GM18505 (cell line): ENCODE results near the gene INTS1.
A peak's percentile ranks its signal among the peaks of the same experiment; 100 is the strongest.

Experiments
- ATAC-seq: cut with Tn5 transposase; IDR thresholded peaks from one replicate; pipeline ENCODE4 v1.9.1; 2021; ENCODE audit not compliant: unreplicated experiment
- POLR2A ChIP-seq: IDR thresholded peaks from 4 replicates; pipeline ENCODE4 v1.6.1; 2011; ENCODE audit warnings: borderline replicate concordance; ENCODE audit not compliant: insufficient read depth, insufficient read length; ENCODE audit errors: extremely low read depth

Gene INTS1

DNA sequence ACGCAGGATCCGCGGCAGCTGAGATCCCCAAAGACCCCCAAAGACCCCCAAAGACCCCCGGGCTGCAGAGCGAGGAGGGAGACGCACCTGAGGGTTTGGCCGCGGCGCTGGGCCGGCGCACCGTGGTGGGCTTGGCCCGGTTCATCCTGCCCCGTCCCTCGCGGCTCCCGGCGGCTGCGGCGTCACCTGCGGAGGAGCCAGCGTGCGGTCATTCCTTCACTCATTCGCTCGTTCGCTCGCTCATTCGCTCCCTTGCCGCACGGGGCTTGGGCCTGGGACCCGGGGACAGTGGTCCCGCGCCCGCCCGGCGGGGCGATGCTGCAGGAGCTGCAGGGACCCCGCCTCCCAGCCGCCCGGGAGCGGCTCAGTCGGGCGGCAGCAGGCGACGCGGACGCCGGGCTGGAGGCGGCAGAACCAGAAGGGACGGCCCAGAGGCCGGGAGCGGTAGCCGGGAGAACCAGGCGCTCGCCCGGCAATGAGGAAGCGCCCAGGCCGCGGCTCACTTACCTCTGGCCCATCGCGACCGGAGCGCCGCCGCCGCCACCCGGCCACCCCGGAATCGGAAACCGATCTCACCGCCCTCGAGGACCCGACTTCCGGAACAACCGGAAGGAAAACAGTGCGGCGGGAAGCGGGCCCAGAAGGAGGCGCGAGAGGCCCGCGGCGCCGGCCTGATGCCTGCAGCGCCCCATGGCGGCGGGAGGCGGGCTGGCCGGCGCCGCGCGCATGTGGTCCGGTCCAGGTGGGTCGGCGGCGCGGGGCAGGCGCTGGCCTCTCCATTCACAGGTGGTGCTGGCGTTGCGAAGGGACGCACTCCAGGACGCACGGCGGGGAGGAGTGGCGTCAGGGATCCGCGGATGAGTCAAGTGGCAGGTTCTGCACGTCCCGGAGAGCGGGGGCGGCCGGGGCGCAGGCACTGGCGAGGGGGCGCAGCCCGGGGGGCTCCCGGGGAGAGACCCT, at the start of gene INTS1:
Gene INTS1, minus strand, starts transcription at position 574 of the 960 bp plus-strand sequence. Its CDS starts 429 bp downstream, at position 145.
- ATAC-seq = peak; percentile 79
- TF ChIP-seq POLR2A = peak; percentile 83

DNA sequence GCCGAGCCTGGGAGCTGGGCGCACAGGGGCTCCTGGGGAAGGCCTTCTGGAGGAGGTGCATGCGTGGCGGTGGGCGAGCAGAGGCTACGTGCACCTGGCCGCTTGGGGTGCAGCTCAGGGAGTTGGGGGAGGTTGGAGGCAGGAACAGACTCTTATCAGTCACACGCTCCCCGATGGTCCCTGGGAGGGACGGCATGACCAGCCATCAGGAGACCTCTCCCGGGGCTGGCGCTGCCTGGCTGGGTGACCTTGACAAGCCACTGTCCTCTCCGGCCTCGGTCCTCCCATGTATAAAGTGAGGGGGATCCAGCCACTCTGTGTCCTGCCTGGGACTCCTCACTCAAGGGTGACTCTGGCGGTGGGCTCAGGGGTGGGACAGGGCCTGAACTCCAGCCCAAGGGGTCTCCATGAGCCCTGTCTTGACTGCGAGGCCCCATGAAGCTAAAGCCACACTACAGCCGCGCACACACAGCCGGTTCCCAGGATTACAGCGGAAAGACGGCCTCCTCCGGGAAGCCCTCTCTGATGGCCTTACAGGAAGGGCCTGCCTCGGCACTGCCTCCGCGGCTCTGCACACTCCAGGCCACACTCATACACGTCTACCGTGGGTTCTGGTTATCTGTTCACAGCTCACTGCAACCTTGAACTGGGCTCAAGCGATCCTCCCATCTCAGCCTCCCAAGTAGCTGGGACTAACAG, 49.5 kb upstream of the INTS1 start:
- TF ChIP-seq POLR2A = no peak
- no peak for ATAC-seq

- TF ChIP-seq POLR2A = no peak
- ATAC-seq = no peak
Observed at GRCh38 chr7:1552200-1552599, 48.0 kb upstream of the INTS1 start.

DNA sequence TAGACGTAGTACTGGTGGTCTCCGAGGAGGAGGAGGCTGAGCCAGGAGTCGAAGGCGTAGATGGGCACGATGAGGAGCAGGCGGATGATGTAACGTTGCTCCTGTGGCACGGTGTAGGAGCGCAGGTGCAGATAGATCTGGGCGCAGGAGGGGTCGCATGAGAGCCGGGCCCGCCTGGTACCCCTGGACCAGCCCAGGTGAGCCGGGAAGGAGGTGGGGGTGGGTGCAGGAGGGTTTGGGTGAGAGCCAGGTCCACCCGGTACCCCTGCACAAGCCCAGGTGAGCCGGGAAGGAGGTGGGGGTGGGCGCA, 46.6 kb upstream of the INTS1 start:
- no peak for ATAC-seq

GRCh38 chr7:1550005-1550845, 46.0 kb upstream of the INTS1 start:
- no peak for TF ChIP-seq POLR2A
- ATAC-seq = no peak

More for the DNA sequence above, 46.6 kb upstream of the INTS1 start:
- no peak for TF ChIP-seq POLR2A

GRCh38 chr7:1549357-1550004, 45.3 kb upstream of the INTS1 start:
- TF ChIP-seq POLR2A = no peak
- ATAC-seq = no peak

GRCh38 chr7:1548944-1549343, 44.8 kb upstream of the INTS1 start:
- no peak for ATAC-seq
- no peak for TF ChIP-seq POLR2A

DNA sequence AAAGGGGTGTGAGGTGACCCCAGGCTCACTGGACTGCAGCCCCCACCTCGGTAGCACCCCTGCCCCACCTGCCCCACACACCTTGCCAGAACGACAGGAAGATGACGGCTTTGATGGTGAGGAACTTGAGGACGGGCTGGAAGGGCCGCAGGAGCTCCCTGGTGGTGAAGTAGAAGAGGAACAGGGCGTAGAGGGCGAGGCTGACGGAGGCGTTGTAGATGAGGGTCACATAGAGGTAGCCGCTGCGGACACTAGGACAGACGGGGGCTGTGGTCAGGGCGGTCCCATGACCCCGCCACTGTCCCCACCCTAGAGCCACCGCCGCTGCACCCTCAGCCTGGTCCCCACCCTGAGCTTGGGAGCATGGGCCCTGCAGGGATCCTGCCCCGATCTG, 44.2 kb upstream of the INTS1 start:
- no peak for TF ChIP-seq POLR2A
- no peak for ATAC-seq

- no peak for TF ChIP-seq POLR2A
- no peak for ATAC-seq
Observed at GRCh38 chr7:1547777-1548437, 43.7 kb upstream of the INTS1 start.

- no peak for TF ChIP-seq POLR2A
- no peak for ATAC-seq
Observed at GRCh38 chr7:1546909-1547776, 43.0 kb upstream of the INTS1 start.

GRCh38 chr7:1546274-1546908, 42.2 kb upstream of the INTS1 start:
- no peak for TF ChIP-seq POLR2A
- ATAC-seq = no peak
